ENCODE measurements around the gene SIGLEC9.

SIGLEC9 gene

DNA sequence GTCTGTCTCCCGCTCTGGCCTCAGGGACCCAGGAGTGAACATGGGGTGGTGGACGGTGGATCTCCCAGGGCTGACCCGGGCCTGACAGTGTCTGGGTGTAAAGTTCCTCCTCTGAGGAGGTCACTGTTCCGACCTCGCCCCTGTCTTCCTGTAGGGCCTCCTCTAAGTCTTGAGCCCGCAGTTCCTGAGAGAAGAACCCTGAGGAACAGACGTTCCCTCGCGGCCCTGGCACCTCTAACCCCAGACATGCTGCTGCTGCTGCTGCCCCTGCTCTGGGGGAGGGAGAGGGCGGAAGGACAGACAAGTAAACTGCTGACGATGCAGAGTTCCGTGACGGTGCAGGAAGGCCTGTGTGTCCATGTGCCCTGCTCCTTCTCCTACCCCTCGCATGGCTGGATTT, at the start of gene SIGLEC9:
Gene SIGLEC9, plus strand, starts transcription at position 178 of the 400 bp plus-strand sequence. Its CDS starts 69 bp downstream, at position 247.
- no peaks in the 10 kb centered on the region for H3K9me3 Mint-ChIP-seq
- peak within 1 kb of the TSS; percentile 70 for H3K4me3 Mint-ChIP-seq
- peaks cover 74% of the 10 kb centered on the region for H3K4me1 Mint-ChIP-seq
- ATAC-seq (no peak), DNase-seq (ENCODE audit: low spot score in 2 of 2) (no peak)
- peaks cover 8% of the 10 kb centered on the region for H3K36me3 Mint-ChIP-seq
- H3K27ac Mint-ChIP-seq = peak within 1 kb of the TSS; percentile 92

DNA sequence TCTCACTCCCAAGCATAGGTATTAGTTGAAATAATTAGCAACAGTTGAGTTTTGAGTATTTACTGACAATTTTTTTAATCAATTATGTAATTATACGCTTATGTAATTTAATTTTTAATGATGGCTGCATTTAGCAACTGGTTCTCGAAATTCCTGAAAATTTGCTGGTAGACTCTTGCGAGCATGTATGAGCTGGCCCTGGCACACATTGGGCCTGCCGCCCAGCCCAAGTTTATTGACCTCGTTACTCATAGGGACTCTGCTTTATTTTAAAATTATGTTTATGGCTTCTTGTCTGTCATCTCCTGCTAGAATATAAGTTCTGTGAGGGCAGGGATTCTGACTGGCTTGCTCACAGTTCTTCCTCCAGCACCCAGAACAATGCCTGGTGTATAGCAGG, 48.7 kb upstream of the SIGLEC9 start:
- no peaks in the 10 kb centered on the region for H3K4me1 Mint-ChIP-seq
- H3K4me3 Mint-ChIP-seq = no peak overlapping the region
- H3K36me3 Mint-ChIP-seq = no peaks in the 10 kb centered on the region
- no peak overlapping the region for H3K27ac Mint-ChIP-seq
- ATAC-seq = no peak
- peaks cover 4% of the 10 kb centered on the region for H3K9me3 Mint-ChIP-seq
- DNase-seq (ENCODE audit: low spot score in 2 of 2) = no peak

DNA sequence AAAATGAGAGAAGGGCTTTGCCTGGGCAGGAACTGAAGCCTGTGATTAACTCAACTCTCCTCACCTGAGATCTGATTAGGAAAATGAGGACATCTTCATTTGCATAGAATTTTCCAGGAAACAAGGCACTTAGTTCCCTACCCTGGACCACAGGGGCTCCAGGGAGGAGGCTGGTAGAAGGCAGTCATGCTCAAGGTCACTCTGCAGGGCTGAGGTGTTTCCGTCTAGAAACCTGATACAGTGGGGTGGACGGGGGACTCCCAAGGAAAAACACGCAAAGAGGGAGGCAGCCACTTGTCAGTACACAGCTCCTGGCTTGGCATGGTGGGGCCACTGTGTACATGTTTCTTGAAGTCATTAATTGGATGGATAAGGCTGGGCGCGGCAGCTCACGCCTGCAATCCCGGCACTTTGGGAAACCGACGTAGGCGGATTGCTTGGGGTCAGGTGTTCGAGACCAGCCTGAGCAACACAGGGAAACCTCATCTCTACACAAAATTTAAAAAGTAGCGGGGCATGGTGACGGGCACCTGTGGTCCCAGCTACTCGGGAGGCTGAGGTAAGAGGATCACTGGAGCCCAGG, 48.0 kb upstream of the SIGLEC9 start:
- Mint-ChIP-seq H3K4me1 (no peaks in the 10 kb centered on the region), H3K27ac (no peak overlapping the region), H3K9me3 (peaks cover 4% of the 10 kb centered on the region), H3K4me3 (no peak overlapping the region), H3K36me3 (no peaks in the 10 kb centered on the region)
- DNase-seq (ENCODE audit: low spot score in 2 of 2) (no peak), ATAC-seq (no peak)

DNA sequence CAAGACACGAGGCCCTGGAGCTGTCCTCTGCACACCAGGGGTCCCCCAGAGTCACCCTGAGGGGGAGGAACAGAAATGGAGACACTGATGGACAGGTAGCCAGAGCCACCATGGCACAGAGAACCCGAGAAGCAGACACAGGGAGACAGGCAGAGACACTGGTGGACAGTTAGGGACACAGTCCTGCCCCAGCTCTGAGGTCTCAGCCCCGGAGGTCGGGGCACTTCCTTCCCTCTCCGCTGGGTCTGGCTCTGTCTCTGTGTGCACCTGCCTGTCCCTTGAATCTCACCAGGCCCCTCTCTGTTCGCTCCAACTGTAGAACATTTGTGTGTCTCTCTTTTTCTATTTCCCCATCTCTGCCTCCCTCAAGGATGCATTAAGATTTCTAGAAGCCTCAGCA, 46.6 kb upstream of the SIGLEC9 start:
- ATAC-seq (no peak), DNase-seq (ENCODE audit: low spot score in 2 of 2) (no peak)
- Mint-ChIP-seq H3K27ac (no peak overlapping the region), H3K9me3 (peaks cover 4% of the 10 kb centered on the region), H3K36me3 (no peaks in the 10 kb centered on the region), H3K4me3 (no peak overlapping the region), H3K4me1 (peaks cover 1% of the 10 kb centered on the region)

DNA sequence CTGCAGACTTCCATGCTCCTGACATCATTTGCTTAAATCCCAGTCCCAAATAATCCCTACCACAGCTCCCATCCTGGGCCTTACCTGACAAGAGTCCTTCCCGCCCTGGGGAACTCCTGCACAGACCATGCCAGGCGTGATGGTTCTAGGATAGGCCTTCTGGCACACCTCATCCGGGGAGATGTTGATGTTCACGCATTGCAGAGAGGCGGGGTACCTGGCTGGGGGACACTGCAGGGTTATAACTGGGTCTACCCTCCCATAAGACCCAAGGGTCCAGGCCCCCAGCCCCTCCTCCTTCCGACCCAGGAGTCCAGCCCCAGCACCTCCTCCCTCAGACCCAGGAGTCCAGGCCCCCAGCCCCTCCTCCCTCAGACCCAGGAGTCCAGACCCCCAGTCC, 46.0 kb upstream of the SIGLEC9 start:
- peaks cover 7% of the 10 kb centered on the region for H3K4me1 Mint-ChIP-seq
- DNase-seq (ENCODE audit: low spot score in 2 of 2) (no peak), ATAC-seq (no peak)
- H3K9me3 Mint-ChIP-seq = peaks cover 4% of the 10 kb centered on the region
- H3K36me3 Mint-ChIP-seq = no peaks in the 10 kb centered on the region
- no peak overlapping the region for H3K4me3 Mint-ChIP-seq
- H3K27ac Mint-ChIP-seq = no peak overlapping the region

DNA sequence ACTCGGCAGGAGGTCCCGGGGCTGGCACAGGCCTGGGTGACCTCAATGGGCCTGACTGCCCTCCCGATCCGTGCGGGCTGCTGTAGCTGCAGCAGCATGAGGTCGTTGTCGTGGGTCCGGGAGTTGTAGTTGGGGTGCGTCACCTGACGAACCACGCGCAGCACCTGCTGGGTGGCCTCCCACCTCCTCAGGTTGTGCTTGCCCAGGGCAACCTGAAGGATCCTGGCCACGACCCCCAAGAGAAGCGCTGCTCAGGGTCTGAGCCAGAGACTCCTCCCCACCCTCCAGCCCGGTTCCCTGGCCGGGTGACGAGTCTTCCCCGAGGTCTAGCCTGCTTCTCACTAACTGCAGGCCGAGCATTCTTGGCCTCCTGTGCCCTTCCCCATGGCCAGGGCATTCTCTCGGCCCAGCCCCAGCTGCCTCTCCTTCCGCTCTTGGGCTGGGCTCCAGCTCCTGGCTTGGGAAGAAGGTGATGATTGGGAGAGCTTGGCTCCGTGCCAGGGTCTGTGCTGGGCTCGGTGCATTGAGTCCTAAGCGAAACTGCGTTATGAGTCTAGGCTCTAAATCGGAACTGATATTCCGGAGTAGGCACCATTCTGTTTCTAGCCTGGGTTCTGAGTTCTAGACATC, 45.1 kb upstream of the SIGLEC9 start:
- Mint-ChIP-seq H3K36me3 (no peaks in the 10 kb centered on the region), H3K4me3 (no peak overlapping the region), H3K4me1 (peaks cover 12% of the 10 kb centered on the region), H3K27ac (no peak overlapping the region), H3K9me3 (no peaks in the 10 kb centered on the region)
- no peak for DNase-seq (ENCODE audit: low spot score in 2 of 2)
- no peak for ATAC-seq

DNA sequence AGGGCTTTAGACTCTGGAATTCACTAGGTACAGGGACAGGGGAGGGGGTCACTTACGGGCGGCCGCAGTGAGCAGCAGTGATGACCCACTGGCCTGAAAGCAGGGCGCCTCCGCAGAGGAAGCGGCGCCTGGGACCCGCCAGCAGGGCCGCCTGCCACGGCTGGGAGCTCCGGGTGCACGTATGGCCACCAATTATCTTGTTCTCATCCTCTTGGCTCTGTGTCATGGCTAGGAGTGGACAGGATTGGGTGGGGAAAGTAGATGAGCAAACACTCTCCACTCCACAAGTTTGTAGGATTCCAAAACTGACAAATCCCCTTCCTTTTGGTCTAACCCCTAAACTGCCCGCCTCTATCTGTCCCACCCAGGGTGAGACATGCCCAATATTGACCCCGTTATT, 43.2 kb upstream of the SIGLEC9 start:
- DNase-seq (ENCODE audit: low spot score in 2 of 2) (no peak), ATAC-seq (no peak)
- H3K27ac Mint-ChIP-seq = no peak overlapping the region
- H3K4me3 Mint-ChIP-seq = no peak overlapping the region
- no peaks in the 10 kb centered on the region for H3K9me3 Mint-ChIP-seq
- H3K36me3 Mint-ChIP-seq = no peaks in the 10 kb centered on the region
- peaks cover 12% of the 10 kb centered on the region for H3K4me1 Mint-ChIP-seq

DNA sequence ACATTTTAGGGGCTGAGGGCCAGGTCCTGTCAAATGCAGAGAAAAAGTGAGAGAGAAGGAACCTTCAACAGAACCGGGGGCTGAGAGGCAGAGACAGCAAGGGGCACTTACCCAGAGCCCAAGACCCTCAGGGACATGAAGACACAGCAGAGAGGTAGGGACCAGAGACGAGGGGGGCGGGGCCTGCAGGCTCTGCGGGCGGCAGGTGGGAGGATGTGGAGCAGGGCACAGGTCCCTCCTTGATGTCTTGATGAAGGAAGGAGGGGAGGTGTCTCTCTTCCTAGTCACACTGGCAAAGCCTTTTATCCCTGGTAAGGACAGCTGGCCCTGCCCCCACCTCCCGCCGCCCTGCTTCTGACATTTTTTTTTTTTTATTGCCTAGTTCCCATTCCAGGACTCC, 42.1 kb upstream of the SIGLEC9 start, which contains the start of gene KLK14:
Gene KLK14, minus strand, starts transcription at position 277 of the 400 bp plus-strand sequence. Its CDS starts 273 bp downstream, at position 4.
- H3K4me1 Mint-ChIP-seq = peaks cover 12% of the 10 kb centered on the region
- no peaks in the 10 kb centered on the region for H3K9me3 Mint-ChIP-seq
- H3K4me3 Mint-ChIP-seq = no peak within 1 kb of the TSS

DNA sequence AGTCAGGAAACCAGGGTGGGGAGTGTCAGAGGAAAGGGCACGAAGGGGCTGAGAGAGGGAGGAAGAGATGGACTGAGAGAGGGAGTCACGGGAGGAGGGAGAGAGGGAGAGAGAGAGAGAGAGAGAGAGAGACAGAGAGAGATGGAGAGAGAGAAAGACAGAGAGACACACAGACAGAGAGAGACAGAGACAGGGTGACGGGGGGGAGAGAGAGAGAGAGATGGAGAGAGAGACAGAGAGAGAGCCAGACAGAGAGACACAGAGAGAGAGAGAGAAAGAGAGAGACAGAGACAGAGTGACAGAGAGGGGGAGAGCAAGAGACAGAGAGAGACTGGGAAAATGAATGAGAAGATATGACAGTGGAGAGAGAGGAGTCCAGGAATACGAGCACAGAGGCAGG, 41.5 kb upstream of the SIGLEC9 start:
- peaks cover 12% of the 10 kb centered on the region for H3K4me1 Mint-ChIP-seq
- no peak for ATAC-seq
- no peak for DNase-seq (ENCODE audit: low spot score in 2 of 2)
- H3K27ac Mint-ChIP-seq = no peak overlapping the region
- no peak overlapping the region for H3K4me3 Mint-ChIP-seq
- H3K36me3 Mint-ChIP-seq = no peaks in the 10 kb centered on the region
- H3K9me3 Mint-ChIP-seq = no peaks in the 10 kb centered on the region

More for the DNA sequence above, 42.1 kb upstream of the SIGLEC9 start, which contains the start of gene KLK14:
- Mint-ChIP-seq H3K27ac (no peak within 1 kb of the TSS), H3K36me3 (no peaks in the 10 kb centered on the region)
- DNase-seq (ENCODE audit: low spot score in 2 of 2) (no peak), ATAC-seq (no peak)

DNA sequence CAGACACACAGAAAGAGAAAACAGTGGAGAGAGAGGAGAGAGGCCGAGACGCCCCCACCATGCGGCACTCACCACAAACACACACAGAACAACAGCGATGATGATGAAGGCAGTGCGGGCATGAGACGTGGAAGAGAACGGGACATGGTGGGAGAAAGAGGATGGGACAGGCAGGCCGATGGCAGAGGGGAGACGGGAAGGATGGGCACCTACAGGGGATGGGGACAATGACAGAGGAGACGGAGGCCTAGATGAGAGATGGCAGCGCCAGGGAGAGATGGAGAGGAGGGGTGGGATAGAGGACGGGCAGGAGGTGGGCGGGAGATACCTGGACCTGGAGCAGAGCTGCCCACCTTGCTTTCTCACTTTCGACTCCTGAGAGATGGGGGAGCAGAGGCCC, 40.9 kb upstream of the SIGLEC9 start:
- no peaks in the 10 kb centered on the region for H3K9me3 Mint-ChIP-seq
- H3K4me3 Mint-ChIP-seq = no peak overlapping the region
- ATAC-seq (no peak), DNase-seq (ENCODE audit: low spot score in 2 of 2) (no peak)
- H3K36me3 Mint-ChIP-seq = no peaks in the 10 kb centered on the region
- no peak overlapping the region for H3K27ac Mint-ChIP-seq
- H3K4me1 Mint-ChIP-seq = peaks cover 12% of the 10 kb centered on the region

DNA sequence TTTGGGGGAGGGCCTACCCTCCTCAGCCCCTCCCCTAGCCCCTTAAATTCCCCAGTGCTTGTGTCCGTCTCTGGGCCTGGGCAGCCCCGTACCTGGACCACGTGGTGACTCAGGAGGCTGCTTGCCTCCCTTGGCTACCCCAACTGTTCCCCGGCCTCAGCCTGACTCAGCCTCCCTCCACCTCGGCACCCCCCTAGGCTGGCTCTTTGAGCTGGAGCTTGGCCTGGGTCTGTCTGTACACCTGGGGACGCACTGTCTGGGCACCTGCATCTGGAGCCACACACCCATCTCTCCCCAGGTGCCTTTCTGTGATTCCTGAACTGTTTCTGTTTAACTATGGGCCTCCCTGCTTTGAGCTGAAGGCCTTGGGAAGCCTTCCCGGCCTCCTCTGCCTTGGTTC, 40.2 kb upstream of the SIGLEC9 start:
- no peaks in the 10 kb centered on the region for H3K9me3 Mint-ChIP-seq
- no peaks in the 10 kb centered on the region for H3K36me3 Mint-ChIP-seq
- DNase-seq (ENCODE audit: low spot score in 2 of 2) (no peak), ATAC-seq (no peak)
- H3K27ac Mint-ChIP-seq = no peak overlapping the region
- peaks cover 12% of the 10 kb centered on the region for H3K4me1 Mint-ChIP-seq
- H3K4me3 Mint-ChIP-seq = no peak overlapping the region

DNA sequence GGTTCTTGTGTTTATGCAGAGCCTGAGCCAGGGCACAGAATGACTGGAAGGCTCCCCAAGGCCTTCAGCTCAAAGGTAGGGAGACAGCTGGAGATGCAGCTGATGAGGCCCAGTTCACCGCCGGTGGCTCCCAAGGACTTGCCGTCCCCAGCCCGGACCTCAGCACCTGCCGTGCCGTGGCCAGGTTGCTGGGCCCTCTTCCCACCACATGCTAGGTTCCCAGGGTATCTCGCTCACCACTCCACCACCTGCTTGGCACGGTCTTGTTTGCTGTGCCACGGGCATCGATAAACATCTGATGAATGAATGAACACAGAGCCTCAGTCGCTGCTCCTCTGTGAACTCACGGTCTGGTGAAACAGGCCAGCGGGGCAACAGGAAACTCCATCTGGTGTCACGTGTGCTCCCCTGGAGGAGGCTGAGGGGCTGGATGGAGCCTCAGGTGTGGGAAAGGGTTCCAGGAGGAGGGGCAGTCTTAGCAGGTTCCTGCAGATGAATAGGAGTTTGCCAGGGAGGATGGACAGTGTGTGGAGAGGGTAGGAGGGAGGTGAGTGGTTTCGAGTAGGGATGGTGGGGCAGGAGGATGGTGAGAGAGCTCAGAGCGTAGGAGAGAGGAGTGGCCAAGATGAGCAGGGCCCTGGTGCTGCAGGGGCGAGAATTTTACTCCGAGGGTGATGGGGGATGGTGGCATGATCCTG, 38.4 kb upstream of the SIGLEC9 start:
- Mint-ChIP-seq H3K4me1 (peaks cover 12% of the 10 kb centered on the region), H3K27ac (peak overlapping the region; percentile 48), H3K9me3 (no peaks in the 10 kb centered on the region), H3K36me3 (no peaks in the 10 kb centered on the region), H3K4me3 (no peak overlapping the region)
- no peak for DNase-seq (ENCODE audit: low spot score in 2 of 2)
- ATAC-seq = peak; percentile 21

DNA sequence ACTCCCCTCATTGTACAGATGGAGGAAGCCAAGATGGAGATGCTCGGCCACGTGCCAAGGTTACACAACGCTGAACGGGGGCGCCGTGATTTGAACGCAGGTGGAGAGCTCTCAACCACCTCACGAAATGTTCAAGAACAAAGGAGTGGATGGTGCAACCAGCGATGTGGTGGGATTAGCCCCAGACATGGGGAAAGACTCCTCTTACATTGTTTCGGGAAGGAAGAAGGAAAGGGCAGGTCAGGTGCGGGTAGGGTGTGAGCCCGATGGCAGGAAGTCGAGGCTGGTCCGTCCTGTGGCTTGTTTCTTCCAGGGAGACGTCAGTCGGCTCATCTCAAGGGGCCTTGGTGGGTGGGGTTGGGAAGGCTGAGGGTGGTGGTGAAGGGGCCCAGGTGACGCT, 34.9 kb upstream of the SIGLEC9 start:
- DNase-seq (ENCODE audit: low spot score in 2 of 2) = no peak
- H3K36me3 Mint-ChIP-seq = no peaks in the 10 kb centered on the region
- H3K4me1 Mint-ChIP-seq = peaks cover 19% of the 10 kb centered on the region
- ATAC-seq = no peak
- no peak overlapping the region for H3K27ac Mint-ChIP-seq
- H3K9me3 Mint-ChIP-seq = no peaks in the 10 kb centered on the region
- no peak overlapping the region for H3K4me3 Mint-ChIP-seq

DNA sequence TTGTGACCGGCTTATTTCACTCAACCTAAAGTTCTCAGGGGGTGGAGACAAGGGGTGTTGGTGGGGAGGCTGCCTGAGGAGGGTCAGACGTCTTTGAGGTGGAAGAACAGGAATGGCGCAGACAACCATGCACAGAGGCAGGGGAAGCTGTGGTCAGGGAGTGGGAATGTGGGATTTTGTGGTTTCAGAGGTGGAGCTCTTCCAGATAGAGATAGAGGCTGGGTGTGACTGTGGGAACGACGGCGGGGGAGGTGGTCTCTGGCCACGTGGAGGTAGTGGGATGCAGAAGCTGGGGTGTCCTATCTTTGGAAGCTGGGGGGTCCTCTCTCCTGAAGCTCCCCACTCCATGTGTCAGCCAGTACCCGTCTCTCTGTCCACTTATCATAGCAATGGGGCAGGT, 34.2 kb upstream of the SIGLEC9 start:
- Mint-ChIP-seq H3K36me3 (no peaks in the 10 kb centered on the region), H3K4me1 (peaks cover 19% of the 10 kb centered on the region), H3K27ac (no peak overlapping the region), H3K4me3 (no peak overlapping the region), H3K9me3 (no peaks in the 10 kb centered on the region)
- DNase-seq (ENCODE audit: low spot score in 2 of 2) (no peak), ATAC-seq (no peak)

DNA sequence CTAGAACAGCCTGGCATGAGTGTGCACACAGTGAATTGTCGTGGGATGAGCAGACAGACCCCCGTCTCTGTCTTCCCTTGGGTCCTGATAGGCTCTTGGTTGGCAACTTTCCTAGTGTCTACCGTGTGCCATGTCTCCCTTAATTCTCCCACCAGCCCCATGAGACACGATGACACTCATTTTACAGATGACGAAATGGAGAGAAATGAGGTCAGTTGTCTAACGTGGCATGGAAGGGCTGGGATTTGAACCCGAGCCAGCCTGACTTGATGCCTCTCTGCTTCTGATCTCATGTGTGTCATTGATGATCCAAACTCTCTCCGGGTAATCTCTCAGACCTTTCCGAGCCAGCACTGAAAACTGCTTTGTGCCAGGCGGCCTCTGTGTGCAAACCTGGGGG, 33.6 kb upstream of the SIGLEC9 start:
- DNase-seq (ENCODE audit: low spot score in 2 of 2) (no peak), ATAC-seq (no peak)
- H3K36me3 Mint-ChIP-seq = no peaks in the 10 kb centered on the region
- no peak overlapping the region for H3K27ac Mint-ChIP-seq
- no peaks in the 10 kb centered on the region for H3K9me3 Mint-ChIP-seq
- no peak overlapping the region for H3K4me3 Mint-ChIP-seq
- H3K4me1 Mint-ChIP-seq = peaks cover 19% of the 10 kb centered on the region

Measured in stimulated activated effector memory CD8-positive, alpha-beta T cell treated with anti-CD3 and anti-CD28 coated beads, Interleukin-12 subunit alpha, Interleukin-12 subunit beta, amount 100 ng/mL, for 72 hours (primary cell).